Germinal center (tissue), 1 donor: ENCODE results near the gene SPEG.

Source experiments
- DNase-seq: peaks from one replicate; pipeline ENCODE4 v3.0.0; 2012; ENCODE audit warnings: mixed read lengths, low spot score

SPEG gene

DNA sequence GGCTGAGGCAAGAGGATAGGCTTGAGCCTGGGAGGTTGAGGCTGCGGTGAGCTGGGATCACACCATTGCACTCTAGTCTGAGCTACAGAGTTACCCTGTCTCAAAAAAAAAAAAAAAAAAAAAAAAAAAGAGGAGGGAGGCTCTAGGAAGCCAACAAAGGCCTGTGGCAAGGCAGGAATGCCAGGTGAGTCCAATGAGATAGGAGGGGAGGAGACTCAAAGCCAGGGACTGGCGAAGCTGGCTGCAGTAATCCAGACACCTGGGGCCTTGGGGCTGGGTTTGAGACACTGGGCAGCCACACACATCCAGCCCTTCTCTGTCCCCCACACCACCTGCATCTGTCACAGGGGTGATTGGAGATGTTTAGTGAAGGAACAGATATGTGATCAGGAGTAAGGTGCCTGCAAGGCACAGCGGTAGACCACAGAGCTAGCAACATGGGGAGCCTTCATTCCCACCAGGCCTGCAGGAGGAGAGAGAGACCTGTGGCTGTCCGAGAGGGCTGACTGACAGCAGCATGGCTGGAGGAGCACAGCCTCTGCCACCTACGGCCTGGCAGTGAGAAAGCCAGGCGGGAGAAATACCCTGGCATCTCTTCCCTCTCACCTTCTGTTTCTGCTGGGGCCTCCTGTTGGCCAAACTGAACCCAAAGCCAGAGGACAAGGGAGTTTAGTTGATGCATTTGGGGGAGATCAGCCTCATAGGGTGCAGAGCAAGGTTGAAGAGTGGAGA lies 99.5 kb downstream of the SPEG start:
- DNase-seq: no peak

GRCh38 chr2:219536425-219536824 lies 101.8 kb downstream of the SPEG start:
- DNase-seq: no peak

- DNase-seq: no peak
These were observed 102.3 kb downstream of the SPEG start for GRCh38 chr2:219536967-219537366.

GRCh38 chr2:219537657-219538488 lies 103.2 kb downstream of the SPEG start:
- no peak for DNase-seq

- no peak for DNase-seq
These were observed 103.9 kb downstream of the SPEG start for GRCh38 chr2:219538504-219538951.

- DNase-seq: no peak
These were observed 104.5 kb downstream of the SPEG start for GRCh38 chr2:219538956-219539788.

DNA sequence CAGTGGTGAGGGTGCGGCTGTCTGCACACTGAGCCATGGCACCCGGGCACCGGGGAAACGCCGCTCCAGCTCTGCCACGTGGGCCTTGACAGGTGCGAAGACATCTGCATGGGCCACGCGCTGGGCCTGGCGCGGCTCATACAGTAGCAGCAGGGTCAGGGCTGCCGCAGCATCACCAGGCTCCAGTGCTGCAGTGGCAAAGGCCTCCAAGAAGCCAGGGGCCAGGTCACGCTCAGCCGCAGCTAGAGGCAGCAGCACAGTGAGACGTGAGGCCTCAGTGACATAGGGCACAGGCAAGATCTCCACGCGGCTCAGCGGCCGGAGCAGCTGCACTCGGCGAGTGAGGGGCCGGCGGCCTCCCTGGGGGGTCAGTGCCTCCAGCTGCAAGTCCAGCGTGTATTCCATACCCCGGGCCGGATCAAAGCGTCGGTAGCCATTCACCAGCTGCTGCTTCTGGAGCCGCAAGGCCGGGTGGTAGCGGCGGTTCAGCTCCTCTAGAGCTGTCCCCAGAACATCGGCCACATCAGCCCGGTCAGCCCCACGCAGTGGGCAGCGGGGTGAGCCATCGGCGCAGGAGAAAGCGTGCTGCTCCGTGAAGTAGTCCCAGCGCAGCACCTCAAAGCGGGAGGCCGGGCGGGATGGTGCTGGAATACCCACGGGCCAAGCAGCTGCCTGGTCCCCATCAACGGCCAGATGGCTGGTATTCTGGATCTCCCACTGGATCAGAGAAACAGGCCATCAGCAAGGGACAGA lies 105.5 kb downstream of the SPEG start:
- no peak for DNase-seq

GRCh38 chr2:219540784-219541504 lies 106.3 kb downstream of the SPEG start:
- no peak for DNase-seq

- peak; percentile 89 for DNase-seq
These were observed 107.1 kb downstream of the SPEG start for GRCh38 chr2:219541611-219542180.

GRCh38 chr2:219542931-219543595 lies 108.4 kb downstream of the SPEG start:
- DNase-seq: peak; percentile 37

DNA sequence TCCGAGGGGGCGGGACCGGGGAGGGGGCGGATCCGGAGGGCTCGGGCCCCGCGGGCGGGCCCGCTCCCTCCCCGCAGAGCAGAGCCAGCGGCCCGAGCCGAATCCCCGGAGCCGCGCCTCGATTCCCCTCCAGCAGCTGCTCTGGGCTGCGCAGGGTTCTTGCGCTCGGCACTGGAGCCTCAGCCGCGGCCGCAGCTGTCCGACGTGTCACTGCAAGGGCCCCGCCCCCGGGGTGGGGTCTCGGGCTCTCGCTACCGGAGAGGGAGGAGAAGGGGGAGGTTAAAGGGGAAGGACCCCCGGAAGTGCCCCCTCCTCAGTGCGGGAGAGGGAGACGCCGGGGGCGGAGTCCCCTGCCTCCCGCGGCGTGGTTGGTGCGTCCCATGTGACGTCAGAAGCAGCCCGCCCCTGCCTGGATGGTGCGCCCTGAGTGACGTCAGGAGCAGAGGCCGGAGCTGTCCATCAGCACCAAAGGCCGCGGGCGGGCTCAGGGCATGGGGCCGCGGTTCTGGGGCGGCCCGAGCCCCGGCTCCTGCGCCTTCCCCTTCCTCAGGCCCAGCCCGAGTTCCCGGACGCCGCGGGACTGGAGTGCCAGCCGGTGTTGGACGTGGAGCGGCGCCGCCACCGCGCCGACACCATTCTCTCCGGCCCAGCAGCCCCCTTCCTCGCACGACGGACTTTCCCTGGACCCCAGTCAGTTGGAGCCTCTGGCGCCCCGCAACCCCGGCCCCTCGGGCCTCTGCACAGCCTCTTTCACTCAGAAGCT lies 109.1 kb downstream of the SPEG start, which contains the start of the genes CHPF and TMEM198:
Gene CHPF (minus strand): TSS at position 214 of the 763 bp plus-strand sequence. CDS start 271 bp downstream, outside the sequence.
Gene TMEM198 (plus strand): TSS at position 433 of the 763 bp plus-strand sequence. CDS start 700 bp downstream, outside the sequence.
- peak; percentile 96 for DNase-seq

GRCh38 chr2:219544567-219544966 lies 109.9 kb downstream of the SPEG start:
- no peak for DNase-seq

DNA sequence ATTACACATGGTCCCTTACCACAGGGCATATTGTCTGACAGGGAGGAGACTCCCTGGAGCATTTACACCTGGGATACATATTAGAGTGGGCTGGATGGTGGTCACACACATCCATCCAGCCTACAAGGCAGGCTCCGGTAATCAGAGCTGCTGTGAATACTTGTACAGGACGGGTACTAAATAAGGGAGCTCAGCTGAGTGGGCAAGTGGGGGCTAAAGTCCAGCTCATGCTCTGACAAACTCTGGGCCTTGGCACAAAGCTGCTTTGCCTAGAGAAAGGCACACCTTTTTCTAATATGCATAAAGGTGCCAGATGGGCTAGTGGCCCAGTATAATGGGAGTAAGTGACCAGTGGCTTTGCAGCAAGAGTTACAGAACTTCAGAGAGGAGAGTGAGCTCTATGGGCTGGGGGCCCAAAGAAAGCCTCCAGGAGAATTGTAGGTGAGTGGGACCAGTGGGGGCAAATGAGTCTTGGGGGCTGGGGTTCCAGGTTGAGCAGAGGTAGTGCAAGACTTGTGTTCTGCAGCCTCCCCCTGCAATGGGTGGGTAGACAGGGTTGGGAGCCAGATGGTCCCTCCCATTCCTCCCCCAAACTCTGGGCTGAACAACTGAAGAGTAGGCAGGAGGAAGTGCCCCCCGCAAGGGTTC lies 110.8 kb downstream of the SPEG start:
- no peak for DNase-seq

GRCh38 chr2:219545943-219546352 lies 111.3 kb downstream of the SPEG start:
- DNase-seq: no peak

GRCh38 chr2:219547621-219548020 lies 113.0 kb downstream of the SPEG start:
- DNase-seq: no peak
